Measurements from ENCODE around the gene UNC13D. TPM values are rescaled to one million over a fixed set of nuclear protein-coding genes. Genes with fewer than 3 reads are reported as not detected.

Gene UNC13D
- total RNA-seq, 4 donors from 2014 or later = 10.5 to 53.1 (median 22.6) TPM

DNA sequence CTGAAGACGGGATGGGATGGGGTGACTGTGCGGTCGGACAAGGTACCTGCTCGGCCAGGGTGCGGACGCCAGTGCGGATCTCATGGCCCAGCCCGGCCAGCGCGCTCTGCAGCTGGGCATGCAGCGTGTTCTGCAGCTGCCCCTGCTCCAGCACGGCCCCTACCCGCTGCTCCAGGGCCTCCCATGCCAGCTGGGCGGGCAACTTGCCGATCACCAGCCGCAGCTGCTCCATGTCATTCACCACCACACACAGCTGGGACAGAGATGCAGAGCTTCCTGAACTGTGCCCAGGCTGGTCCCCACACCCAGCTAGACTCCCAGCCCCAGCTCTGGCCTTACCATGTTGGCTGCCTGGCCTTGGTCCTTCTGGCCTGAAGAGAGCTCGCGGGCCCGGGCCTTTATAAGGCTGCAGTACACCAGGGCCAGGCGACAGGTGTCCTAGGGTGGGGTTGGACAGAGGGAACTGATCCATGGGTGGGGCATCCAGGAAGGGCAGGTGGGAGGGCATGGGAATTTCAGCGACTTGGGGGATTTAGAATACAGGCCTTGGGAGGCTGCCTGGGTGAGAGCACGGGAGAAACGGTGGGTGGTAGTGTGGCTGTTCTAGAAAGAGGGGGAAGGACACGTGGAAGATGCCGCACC lies 9.8 kb downstream of the UNC13D start:
- H3K27me3 ChIP-seq = no peaks in the 10 kb centered on the region
- no peak overlapping the region for H3K4me3 ChIP-seq
- TF ChIP-seq POLR2A (IDR thresholded peaks at IDR 0.05) = no peak
- TF ChIP-seq, protein P1, sequence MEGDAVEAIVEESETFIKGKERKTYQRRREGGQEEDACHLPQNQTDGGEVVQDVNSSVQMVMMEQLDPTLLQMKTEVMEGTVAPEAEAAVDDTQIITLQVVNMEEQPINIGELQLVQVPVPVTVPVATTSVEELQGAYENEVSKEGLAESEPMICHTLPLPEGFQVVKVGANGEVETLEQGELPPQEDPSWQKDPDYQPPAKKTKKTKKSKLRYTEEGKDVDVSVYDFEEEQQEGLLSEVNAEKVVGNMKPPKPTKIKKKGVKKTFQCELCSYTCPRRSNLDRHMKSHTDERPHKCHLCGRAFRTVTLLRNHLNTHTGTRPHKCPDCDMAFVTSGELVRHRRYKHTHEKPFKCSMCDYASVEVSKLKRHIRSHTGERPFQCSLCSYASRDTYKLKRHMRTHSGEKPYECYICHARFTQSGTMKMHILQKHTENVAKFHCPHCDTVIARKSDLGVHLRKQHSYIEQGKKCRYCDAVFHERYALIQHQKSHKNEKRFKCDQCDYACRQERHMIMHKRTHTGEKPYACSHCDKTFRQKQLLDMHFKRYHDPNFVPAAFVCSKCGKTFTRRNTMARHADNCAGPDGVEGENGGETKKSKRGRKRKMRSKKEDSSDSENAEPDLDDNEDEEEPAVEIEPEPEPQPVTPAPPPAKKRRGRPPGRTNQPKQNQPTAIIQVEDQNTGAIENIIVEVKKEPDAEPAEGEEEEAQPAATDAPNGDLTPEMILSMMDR (IDR thresholded peaks at IDR 0.05) = no peak
- TF ChIP-seq EP300 (IDR thresholded peaks at IDR 0.05) = no peak

DNA sequence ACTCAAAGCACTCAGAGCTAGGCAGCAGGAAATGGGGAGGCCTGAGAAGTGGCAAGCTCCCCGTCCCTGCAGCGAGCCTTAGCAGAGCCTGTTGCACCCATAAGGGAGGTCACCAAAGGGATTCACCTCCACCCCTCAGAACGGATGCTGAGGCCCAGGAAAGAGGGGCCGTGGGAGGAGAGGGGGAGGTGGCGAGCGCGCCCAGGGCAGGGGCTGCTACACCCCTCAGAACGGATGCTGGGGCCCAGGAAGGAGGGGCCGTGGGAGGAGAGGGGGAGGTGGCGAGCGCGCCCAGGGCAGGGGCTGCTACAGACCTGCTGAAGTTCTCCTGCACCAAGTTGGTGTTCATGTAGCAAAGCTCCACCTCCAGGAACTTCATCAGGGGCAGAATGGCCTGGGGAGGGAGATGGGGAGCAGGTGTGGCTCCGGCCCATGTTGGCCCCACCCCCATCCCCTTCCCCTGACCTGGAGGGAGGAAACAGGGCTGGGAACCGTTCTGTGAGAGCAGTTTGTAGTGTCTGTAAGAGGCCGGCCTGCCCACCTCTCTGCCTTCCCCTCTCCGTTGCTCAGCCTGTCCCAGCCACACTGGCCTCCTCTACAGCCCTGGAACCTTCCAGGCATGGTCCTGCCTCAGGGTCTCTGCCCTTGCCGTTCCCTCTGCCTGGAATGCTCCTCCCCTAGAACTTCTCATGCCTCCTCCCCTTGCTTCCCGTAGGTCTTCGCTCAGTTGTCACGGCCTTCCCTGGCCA lies 11.4 kb downstream of the UNC13D start:
- Histone ChIP-seq H3K27ac (peak overlapping the region in 3 of 4 donors; percentile 38 to 78 (median 63)), H3K27me3 (no peaks in the 10 kb centered on the region), H3K4me1 (peaks cover 0 to 24% (median 10%) of the 10 kb centered on the region in 4 donors), H3K36me3 (peaks cover 0 to 83% (median 9%) of the 10 kb centered on the region in 3 donors), H3K9me3 (no peaks in the 10 kb centered on the region), H3K4me3 (no peak overlapping the region)
- WGBS, 2 donors = 46 to 51% methylated on average over 20 of the region's 20 CpGs
- no peak for DNase-seq (ENCODE audit: low spot score in 2 of 2)
- TF ChIP-seq EP300 (IDR thresholded peaks at IDR 0.05) = no peak
- TF ChIP-seq, protein P1 (IDR thresholded peaks at IDR 0.05) = no peak

More for the DNA sequence above, 9.8 kb downstream of the UNC13D start:
- 92 to 95% methylated on average over 23 to 25 of the region's 25 CpGs for WGBS, 2 donors
- Histone ChIP-seq H3K9me3 (no peaks in the 10 kb centered on the region), H3K36me3 (peaks cover 0 to 89% (median 9%) of the 10 kb centered on the region in 3 donors), H3K27ac (no peak overlapping the region), H3K4me1 (peaks cover 0 to 18% (median 6%) of the 10 kb centered on the region in 4 donors)
- no peak for DNase-seq (ENCODE audit: low spot score in 2 of 2)

DNA sequence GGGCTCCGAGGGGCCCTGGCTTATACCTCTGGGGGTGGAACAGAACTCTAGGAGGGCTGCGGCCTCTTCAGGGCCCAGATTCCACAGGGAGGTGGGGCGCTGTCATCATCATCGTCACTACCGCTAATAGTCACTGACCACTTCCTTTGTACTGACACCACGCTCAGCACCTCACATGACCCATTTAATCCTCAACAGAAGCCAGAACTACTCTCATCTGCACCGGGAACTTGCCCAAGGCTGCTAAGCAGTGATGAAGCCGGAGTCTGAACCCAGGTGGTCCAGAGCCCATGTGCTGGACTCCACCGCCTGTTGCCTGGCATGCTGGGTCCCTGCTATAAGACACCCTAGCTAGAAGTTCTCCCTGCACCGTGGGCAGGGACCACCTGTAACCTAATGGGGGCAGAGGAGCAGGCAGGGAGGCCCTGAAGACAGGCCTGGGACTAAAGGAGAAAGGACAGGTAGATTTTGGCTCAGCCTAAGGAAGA lies 12.0 kb downstream of the UNC13D start:
- no peaks in the 10 kb centered on the region for H3K27me3 ChIP-seq

DNA sequence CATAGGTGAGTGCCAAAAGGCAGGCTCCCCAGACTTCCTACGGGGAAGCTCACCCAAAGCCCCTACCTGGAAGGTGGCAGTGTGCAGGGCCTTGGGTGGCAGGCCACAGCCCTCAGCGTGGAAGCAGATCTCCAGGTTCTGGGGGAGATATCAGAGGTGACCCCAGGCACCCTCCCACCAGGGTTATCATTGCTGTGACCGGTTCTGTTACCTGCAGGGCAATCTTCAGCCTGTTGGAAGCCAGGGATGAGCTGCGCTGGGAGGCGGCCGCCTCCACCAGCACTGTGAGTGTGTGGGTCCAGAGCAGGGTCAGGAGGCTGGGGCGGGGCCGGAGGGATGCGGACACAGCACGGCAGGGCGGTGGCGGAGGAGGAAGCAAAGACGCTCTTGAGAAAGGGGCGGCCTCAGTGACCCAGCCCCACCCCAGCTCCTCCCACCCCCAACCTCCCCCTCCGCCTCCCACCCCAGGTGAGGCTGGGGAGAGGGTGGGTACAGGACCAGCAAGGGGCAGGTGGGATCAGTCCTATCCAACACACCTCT lies 13.1 kb downstream of the UNC13D start:
- no peaks in the 10 kb centered on the region for H3K9me3 ChIP-seq
- TF ChIP-seq, protein P1 (IDR thresholded peaks at IDR 0.05) = no peak
- TF ChIP-seq POLR2A (IDR thresholded peaks at IDR 0.05) (no peak), EP300 (IDR thresholded peaks at IDR 0.05) (no peak)
- H3K4me3 ChIP-seq = no peak overlapping the region
- no peak for DNase-seq (ENCODE audit: low spot score in 2 of 2)
- peak overlapping the region in 1 of 4 donors; percentile 78 for H3K27ac ChIP-seq
- 85 to 90% methylated on average over 15 of the region's 15 CpGs for WGBS, 2 donors
- peaks cover 0 to 39% (median 20%) of the 10 kb centered on the region in 4 donors for H3K4me1 ChIP-seq
- no peaks in the 10 kb centered on the region for H3K27me3 ChIP-seq
- peaks cover 0 to 76% (median 9%) of the 10 kb centered on the region in 3 donors for H3K36me3 ChIP-seq

More for the DNA sequence above, 12.0 kb downstream of the UNC13D start:
- peak; percentile 23 to 41 for DNase-seq (ENCODE audit: low spot score in 2 of 2)
- no peaks in the 10 kb centered on the region for H3K9me3 ChIP-seq
- H3K36me3 ChIP-seq = peaks cover 0 to 78% (median 9%) of the 10 kb centered on the region in 3 donors
- WGBS, 2 donors = 68 to 73% methylated on average over 10 of the region's 10 CpGs
- H3K27ac ChIP-seq = peak overlapping the region in 3 of 4 donors; percentile 38 to 78 (median 63)
- H3K4me3 ChIP-seq = no peak overlapping the region
- H3K4me1 ChIP-seq = peaks cover 0 to 30% (median 17%) of the 10 kb centered on the region in 4 donors
- TF ChIP-seq, protein P1 (IDR thresholded peaks at IDR 0.05) = no peak
- TF ChIP-seq POLR2A (IDR thresholded peaks at IDR 0.05) = no peak
- TF ChIP-seq EP300 (IDR thresholded peaks at IDR 0.05) = peak in 1 of 2 donors; percentile 47
